Measurements from ENCODE around the gene IFI27. TPM values are rescaled to one million over a fixed set of nuclear protein-coding genes. Genes with fewer than 3 reads are reported as not detected.

IFI27 gene
- total RNA-seq, 1 donor, result 1.6 TPM

DNA sequence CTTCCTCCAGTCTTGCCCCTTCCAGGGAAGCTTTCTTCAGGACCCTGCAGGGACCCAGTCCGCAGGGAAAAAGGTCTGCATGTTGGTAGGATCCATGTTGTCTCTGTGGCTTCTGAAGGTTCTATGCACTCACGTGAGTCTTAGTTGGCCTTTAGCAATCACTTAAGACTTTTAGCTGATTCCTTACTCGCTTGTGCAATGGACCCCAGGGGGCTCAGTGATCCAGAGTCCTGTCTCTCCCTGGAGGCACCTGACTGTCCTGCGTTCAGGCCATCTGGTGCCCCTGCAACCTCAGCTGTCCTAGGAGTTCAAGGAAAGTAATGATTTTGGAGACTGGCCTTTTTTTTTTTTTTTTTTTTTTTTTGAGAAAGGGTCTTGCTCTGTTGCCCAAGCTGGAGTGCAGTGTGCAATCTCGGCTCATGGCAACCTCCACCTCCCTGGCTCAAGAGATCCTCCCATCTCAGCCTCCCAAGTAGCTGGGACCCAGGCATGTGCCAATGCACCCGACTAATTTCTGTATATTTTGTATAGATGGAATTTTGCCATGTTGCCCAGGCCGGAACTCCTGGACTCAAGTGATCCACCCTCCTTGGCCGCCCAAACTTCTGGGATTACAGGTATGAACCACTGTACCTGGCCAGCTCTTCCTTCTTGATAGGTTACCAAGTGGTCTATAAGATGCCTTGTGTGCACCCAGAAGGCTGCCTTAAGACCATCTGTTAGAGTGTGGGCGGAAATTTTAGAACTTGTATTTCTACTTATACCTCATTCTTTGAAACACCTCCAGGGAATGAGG, 14.2 kb downstream of the IFI27 start:
- DNase-seq (ENCODE audit: low read depth in 2 of 3, low spot score in 2 of 3), result no peak

DNA sequence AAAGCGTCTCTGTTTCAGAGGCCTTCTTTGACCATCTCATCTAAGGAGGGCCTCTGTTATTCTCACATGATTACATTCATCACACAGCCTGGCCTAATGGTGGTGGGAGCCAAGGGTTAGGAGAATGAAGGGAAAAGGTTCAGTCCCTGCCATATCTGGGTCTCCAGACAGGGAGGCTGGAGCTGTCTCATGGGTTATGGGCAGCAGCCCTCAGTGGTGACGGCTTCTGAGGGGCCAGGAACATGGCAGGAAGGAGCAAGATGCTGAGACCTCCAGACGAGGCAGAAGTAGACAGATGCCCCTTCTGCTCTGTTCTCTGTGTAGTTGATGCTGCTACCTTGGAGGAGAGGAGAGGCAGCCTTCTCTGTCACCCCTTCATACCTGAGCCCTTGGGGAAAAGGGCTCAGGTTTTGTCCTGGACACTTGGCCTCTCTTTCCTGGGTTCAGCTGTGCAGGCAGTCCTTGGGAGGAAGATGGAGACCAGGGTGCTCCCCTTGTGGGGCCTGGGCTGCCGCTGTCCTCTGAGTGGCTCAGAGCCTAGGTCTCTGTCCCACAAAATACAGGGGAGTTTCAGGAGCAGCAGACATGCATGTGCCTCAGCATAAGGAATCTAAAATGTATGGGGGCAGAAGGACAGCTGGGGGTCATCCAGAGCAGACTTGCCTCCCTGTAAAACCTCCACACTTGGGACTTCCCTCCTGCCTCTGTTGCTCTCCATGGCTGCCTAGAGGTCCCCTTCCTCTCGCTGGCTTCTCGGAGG, 15.3 kb downstream of the IFI27 start:
- DNase-seq (ENCODE audit: low read depth in 2 of 3, low spot score in 2 of 3), result no peak

DNA sequence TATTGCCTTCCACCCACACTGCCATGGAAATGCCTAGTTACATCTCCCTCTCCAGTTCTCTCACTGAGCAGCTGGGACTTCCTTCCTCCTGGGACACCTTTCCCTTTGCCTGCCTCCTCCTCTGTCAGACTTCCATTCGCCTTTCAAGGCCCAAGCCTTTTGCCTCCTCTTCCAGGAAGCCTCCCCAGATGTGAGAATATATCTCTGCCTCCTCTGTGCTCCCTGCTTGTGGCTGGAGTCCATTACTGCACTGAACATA, 15.8 kb downstream of the IFI27 start:
- DNase-seq (ENCODE audit: low read depth in 2 of 3, low spot score in 2 of 3), result no peak

DNA sequence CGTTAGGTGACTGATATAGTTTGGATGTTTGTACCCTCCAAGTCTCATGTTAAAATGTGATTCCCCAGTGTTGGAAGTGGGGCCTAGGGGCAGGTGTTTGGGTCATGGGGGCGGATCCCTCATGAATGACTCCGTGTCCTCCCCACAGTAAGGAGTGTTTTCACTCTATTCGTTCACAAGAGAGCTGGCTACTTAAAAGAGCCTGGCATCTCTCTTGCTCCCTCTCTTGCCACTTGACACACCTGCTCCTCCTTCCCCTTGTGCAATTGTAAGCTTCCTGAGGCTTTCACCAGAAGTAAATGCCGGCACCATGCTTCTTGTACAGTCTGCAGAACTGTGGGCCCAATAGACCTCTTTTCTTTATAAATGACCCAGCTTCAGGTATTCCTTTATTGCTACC, 16.3 kb downstream of the IFI27 start:
- no peak for DNase-seq (ENCODE audit: low read depth in 2 of 3, low spot score in 2 of 3)

DNA sequence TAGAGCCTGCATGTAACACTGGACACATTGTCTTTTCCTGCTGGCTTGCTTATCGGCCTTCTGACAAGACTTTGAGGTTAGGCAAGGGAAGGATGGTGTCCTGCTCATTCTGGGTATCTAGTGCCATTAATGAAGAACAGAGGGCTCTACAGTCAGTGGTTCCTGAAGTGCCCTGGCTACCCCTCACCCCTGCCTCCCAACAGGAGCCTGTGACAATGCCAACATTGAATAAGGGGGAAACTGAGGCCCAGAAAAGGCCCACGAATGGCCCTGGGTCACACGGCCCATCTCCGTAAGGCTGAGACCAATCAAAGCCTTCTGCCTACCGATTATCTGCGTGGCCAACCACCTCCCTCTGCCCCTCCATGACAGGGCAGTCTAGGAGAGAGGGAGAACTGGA, 16.8 kb downstream of the IFI27 start:
- DNase-seq (ENCODE audit: low read depth in 2 of 3, low spot score in 2 of 3), result no peak

DNA sequence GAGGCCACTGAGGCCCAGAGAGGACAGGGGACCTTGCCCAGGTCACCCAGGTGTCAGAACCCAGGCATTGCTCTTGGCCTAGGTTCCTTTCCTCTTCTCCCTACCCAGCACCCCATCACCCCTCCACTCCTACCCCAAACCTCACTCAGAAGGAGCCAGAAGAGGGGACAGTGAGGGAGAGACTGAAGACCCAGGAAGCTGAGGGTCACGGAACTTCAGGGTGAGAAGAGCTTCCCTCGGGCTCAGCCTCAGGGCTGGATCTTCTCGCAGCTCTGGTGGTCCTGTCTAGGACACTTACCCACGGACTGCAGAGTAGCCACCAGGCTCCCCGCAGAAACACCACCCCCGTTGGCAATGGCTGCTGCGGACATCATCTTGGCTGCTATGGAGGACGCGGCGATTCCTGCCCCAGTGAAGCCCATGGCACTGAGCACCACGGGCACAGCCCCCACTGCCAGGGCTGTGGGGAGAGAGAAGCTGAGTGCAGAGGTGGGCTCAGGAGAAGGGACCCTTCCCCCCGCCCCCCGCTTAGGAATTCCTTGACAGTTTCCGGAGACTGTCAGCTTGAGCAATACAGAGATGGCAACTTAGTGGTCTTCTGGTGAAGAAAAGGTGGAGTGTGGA, 17.8 kb downstream of the IFI27 start:
- DNase-seq (ENCODE audit: low read depth in 2 of 3, low spot score in 2 of 3), result no peak

DNA sequence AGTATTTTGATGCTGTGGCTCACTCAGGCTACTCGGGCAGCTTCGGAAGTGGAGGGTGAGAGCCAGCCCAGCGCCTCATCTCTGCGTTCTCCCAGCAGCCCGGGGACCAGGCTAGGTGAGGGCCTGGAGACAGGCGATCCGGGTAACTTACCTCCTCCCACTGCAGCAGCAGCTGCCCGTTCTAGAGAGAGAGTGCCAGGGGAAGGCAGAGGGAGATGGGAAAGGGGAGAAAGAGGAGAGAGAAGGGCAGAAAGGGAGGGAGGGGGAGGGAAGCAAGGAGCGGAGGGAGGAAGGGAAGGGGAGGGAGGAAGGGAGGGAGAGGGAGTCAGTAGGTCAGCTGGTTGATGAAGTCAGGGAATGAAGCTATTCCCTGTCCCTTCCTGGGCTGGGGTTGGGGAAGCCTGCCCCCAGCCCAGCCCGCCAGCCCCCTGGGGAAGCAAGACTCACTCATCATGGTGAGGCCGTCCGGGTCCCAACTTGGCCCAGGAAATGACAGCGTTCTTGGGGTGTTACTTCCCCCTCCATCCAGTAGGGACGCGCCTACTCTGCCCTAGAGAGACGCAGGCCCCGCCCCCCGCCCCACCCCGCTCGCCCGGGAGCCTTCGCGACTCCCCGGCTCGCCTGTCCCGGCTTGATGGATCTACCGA, 18.7 kb downstream of the IFI27 start, which contains the start of gene IFI27L2:
TSS of gene IFI27L2 (minus strand) at position 494 of the 647 bp plus-strand sequence. CDS start at position 454, 40 bp downstream.
- DNase-seq (ENCODE audit: low read depth in 2 of 3, low spot score in 2 of 3), result peak in 2 of 3 donors; percentile 57 to 67

DNA sequence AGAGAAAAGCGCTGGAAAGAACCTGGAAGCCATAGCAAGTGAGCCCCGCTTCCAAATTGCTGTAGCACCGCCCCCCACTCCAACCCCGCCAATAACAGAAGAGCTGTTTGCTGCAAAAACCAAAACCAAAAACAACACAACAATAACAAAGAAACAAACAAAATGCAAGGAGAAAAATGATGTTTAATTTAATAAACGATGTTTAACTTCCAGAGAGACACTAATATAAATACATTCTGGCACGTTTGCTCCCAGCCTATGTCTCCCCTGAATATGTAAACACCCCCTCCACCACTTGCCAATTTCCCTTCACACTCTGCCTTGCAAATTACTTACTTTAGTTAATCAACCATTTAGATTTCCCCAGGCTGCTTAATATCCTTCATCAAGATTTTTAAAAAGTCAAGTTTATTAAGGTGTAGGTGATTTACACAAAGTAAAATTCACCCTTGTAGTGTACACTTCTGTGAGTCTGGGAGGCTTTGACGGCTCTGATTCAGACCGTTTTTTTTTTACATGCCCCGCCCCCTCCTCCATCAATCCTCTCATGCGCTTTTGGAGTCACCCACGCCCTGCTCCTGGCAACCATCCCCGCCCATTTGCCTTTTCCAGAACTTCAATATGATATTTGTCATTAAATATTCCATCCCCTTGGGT, 19.4 kb downstream of the IFI27 start:
- peak in 2 of 3 donors; percentile 50 to 56 for DNase-seq (ENCODE audit: low read depth in 2 of 3, low spot score in 2 of 3)

DNA sequence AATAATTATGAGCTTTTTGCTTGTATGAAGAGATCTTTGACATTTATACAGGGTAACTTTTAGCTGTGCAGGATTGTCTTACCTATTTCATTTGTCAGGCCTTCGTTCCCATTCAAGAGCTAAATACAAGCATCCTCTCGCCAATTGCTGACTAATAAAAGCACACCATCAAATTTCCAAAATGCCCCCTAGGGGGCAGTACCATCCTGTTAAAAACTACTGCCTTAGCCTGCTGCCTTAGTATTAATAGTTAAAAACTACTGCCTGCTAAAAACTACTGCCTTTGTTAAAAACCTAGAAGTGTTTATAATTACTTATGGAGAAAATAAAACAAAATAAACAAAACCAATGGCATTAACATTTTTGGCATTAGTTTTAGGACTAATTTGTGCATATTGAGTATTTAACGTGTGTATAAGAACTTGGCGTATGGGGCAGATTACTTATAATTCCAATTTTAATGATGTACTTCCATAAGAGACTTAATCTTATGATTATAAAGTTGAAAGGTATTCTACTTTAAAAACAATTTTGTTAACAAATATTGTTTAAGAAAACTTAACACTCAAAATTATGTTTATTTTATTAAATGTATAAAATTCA, 21.9 kb downstream of the IFI27 start:
- peak; percentile 45 to 89 (median 64) for DNase-seq (ENCODE audit: low read depth in 2 of 3, low spot score in 2 of 3)

DNA sequence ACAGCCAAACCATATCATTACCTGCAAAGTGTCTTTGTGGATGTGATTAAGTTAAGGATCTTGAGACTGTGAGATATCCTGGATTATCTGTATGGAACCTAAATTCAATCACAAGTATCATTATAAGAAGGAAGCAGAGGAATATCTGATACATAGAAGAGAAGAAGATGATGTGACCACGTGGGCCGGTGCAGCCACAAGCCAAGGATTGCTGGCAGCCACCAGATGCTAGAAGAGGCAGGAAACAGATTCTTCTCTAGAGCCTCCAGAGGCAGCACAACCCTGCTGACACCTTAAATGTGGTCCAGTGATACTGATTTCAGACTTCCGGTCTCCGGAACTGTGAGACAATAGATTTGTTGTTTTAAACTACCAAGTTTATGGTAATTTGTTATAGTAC, 24.9 kb downstream of the IFI27 start:
- no peak for DNase-seq (ENCODE audit: low read depth in 2 of 3, low spot score in 2 of 3)

DNA sequence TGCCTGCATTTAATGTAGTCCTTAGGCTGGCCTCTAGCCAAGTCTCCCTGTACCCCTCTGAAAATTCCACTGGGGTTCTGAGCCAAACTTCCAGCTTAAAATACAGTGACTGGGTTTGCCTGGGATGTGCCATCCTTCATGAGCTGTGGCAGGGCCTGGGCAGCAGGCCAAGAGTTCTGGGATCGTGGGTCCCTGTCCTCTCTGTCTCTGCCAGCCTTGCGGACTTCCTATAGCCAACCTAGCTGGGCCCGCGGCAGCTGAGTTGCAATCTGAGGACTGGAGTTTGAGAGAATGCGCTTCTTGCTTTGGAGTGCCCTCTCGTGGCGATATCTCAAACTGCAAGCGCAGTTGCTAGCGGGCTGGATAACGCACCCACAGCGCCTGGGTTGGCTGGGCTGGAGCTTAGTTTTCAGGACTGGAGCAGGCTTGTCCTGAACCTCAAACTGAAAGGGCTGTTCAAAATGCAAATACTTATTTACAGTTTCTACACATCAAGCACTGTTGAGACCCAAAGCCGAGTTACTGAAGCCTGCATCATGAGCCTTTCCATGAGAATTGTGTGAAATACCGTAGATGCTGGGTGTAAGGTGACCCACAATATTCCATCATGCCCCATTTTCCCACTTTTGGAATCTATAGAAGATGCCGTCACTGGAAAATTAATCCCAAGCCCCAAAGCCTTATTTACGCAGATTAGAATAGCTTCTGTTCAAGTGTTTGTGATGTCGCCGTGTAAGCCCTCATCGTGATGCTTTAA, 26.2 kb downstream of the IFI27 start:
- DNase-seq (ENCODE audit: low read depth in 2 of 3, low spot score in 2 of 3), result peak; percentile 63 to 87 (median 71)

DNA sequence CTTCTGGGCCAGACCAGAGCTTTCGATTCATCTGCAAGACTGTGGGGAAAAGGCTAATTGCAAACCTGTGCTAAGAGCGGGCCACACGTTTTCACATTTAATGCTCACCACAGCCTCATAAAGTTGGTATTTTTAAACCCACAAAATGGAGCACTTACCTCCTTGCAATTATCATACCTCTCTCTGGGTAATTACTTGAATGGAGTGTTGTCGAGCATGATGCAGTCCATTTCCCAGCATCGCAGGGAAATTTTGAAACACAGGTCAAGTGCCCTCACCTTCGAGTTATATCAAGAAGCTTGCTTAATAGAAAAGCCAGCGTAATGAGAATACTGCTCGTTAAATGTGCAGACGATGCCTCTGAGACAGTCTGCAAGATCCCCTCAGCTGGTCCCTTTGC, 27.7 kb downstream of the IFI27 start:
- DNase-seq (ENCODE audit: low read depth in 2 of 3, low spot score in 2 of 3), result no peak

DNA sequence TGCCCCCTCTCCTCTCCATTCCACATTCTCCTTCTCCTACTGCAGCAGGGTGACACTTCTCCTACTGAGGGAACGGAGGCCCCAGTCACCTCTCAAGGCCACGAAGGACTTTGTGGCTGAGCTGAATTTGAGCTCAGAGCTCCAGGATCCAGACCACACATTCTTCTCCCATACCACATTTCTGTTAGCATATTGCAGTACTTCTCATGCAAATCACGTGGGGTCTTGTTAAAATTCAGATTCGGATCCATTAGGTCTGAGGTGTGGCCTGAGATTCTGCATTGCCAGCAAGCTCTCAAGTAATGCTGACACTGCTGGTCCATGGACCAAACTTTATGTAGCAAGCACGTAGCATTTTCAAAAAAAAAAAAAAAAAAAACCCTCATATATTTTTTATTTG, 28.5 kb downstream of the IFI27 start:
- DNase-seq (ENCODE audit: low read depth in 2 of 3, low spot score in 2 of 3), result no peak

DNA sequence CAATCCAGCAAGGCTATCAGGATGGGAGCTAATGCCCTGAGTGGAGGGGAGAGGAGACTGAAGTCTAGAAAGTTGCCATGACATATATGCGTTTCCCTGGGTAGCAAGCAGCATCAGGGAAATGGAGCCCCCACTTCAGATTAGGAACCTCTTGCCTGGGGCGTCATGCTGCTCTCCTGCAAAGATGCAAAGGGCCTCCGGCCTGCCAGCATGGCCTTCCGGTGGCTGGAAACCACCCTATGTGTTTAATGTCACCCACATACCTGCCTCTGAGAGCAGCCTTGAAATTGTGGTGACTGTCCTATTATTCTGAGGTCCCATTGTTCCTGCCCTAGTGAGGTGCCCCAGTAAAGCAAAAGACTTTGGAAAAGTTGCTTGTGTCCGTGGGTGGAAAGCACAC, 28.9 kb downstream of the IFI27 start:
- no peak for DNase-seq (ENCODE audit: low read depth in 2 of 3, low spot score in 2 of 3)

DNA sequence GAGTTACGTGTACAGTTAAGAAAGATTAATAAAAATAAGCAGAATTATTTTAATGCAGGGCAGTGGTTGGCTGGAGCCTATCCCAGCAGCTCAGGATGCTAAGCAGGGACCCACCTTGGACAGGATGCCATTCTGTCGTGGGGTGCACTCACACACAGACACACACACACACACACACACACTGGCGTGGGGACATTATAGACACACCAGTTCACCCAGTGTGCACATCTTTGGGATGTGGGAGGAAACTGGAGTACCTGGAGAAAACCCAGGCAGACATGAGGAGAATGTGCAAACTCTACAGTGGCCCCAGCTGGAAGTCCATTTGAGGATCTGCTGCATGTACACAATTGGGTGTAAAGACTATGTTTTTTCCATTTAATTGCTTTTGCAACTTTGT, 31.7 kb downstream of the IFI27 start:
- DNase-seq (ENCODE audit: low read depth in 2 of 3, low spot score in 2 of 3), result no peak

DNA sequence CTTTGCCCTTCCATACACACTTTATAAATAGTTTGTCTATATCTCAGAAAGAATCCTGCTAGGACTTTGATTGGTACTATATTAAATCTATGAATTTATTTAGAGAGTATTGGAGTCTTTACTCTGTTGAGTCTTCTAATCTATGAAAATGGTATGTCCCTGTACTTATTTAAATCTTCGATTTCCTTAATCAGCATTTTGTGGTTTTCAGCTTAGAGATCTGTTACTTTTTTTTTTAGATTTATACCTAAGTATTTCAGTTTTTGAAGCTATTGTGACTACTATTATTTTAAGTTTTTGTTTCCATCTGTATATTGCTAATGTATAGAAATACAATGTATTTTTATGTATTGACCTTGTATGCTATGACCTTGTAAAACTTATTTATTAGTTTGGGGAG, 32.3 kb downstream of the IFI27 start:
- DNase-seq (ENCODE audit: low read depth in 2 of 3, low spot score in 2 of 3), result no peak

DNA sequence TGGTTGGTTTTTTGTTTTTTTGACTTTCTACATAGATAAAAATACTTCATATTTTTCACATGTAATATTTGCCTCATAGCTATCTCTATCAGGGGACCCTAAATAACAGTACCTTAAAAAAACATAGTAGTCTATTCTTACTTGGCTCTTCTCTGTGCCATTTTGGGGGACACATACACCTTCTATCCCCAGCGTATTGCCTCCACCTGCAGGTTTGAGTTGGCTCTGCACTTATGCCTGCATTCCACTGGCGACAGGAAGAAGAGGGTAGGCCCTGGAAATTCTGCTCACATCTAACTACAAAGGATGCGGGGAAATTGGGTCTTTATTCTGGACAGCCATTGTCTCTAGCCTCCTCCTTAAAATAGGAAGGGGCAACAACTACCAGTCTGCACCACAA, 32.7 kb downstream of the IFI27 start:
- DNase-seq (ENCODE audit: low read depth in 2 of 3, low spot score in 2 of 3), result peak in 1 of 3 donors; percentile 33

DNA sequence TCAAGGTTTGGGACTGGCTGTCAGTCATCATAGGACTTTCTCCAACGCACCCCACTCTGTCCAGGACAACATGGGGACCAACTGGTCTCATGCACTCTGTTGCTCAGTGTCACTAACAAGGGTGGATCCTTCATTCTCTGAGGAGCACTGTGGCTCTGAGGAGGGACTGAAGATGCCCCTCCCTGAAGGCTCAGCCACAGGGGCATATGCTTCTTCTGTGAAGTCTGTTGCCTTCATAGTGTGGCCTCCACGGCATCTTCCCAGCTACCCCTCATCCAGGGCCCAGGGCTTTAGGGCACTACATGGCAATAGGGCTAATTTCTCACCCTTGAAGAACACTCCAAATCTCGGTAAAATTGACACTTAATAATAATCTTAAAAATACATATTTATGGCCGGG, 33.2 kb downstream of the IFI27 start:
- no peak for DNase-seq (ENCODE audit: low read depth in 2 of 3, low spot score in 2 of 3)

DNA sequence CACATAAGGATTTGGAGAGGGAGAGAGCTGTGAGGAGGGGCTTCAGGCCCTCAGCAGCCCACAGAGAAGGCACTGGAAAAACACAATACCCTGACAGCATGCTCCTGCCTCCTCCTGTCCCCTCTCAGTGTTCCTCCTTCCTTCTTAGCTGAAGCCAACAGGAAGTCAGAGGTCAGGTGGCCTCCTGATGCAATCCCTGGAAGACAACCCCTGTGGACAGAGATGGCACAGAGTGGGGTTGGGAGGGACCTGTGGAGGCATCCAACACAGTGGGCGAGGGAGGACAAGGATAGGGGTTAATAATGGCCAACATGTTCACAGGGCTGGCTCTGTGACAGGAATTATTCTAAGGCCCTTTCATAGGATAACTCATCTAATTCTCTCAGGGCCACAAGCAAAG, 34.2 kb downstream of the IFI27 start:
- no peak for DNase-seq (ENCODE audit: low read depth in 2 of 3, low spot score in 2 of 3)
